H1 (cell line): Measurements from ENCODE around the gene KLF13. TPM values are rescaled to one million over a fixed set of nuclear protein-coding genes. Genes with fewer than 3 reads are reported as not detected.

Experiments used
- KDM4A ChIP-seq: IDR thresholded peaks from one replicate; pipeline ENCODE4 v1.7.1; 2012; ENCODE audit warnings: low read depth, mild to moderate bottlenecking, moderate library complexity, low read length, inconsistent platforms; ENCODE audit not compliant: severe bottlenecking
- NANOG ChIP-seq: IDR thresholded peaks from 2 replicates; pipeline ENCODE4 v1.6.1; 2011; ENCODE audit warnings: low read length, low read depth, mild to moderate bottlenecking, inconsistent platforms; ENCODE audit not compliant: insufficient read depth, poor library complexity, severe bottlenecking
- POU5F1 ChIP-seq: IDR thresholded peaks from 2 replicates; pipeline ENCODE4 v1.6.1; 2011; ENCODE audit warnings: low read depth, mild to moderate bottlenecking, low read length, moderate library complexity
- RXRA ChIP-seq: IDR thresholded peaks from 2 replicates; pipeline ENCODE4 v1.6.1; 2011; ENCODE audit warnings: low read depth, mild to moderate bottlenecking, low read length, moderate library complexity; ENCODE audit not compliant: insufficient read depth
- SP4 ChIP-seq: IDR thresholded peaks from 2 replicates; pipeline ENCODE4 v1.6.1; 2012; ENCODE audit warnings: low read length, inconsistent platforms
- polyA plus RNA-seq, 7 experiments: library from polyadenylated mRNA; depleted of rRNA in 3 of 7; stranded (reverse) in 5 of 7; unstranded in 2 of 7; fragments of >200 nt in 5 of 7; fragments of 200-250 nt in 2 of 7; gene quantifications; 1 replicate in 5 of 7; 2 replicates in 1 of 7; 4 replicates in 1 of 7; pipeline versions ENCODE4 v1.2.1 to v1.2.3, GENCODE V29; 2011 to 2013; ENCODE audit warnings: missing spikeins in 2 of 7, mixed read lengths in 2 of 7
- total RNA-seq: library from RNA; stranded (reverse); fragmentation: NEBNext Ultra II Directional; extraction: Animal tissue kit (Norgen Biotek cat#: 25700); gene quantifications from 2 replicates; pipeline ENCODE4 v1.2.1, GENCODE V29; 2021

KLF13 gene
- total and polyA plus RNA-seq, 2 of the 8 experiments (the other 6 are each of a cell fraction or from before 2014, with no cell fraction given): 18.3 to 33.4 TPM

- TF ChIP-seq KDM4A (no peak), RXRA (no peak), NANOG (no peak), POU5F1 (no peak), SP4 (no peak)
These were observed 6.6 kb upstream of the KLF13 start (continued) for GRCh38 chr15:31320022-31320421.
